ENCODE data around the gene TTC36. TPM values are rescaled to one million over a fixed set of nuclear protein-coding genes. Genes with fewer than 3 reads are reported as not detected.

The TTC36 gene
- total and polyA plus RNA-seq, 2 donors (not counting 1 experiment from before 2014, with no cell fraction given): 0.99 TPM; not detected in 1

DNA sequence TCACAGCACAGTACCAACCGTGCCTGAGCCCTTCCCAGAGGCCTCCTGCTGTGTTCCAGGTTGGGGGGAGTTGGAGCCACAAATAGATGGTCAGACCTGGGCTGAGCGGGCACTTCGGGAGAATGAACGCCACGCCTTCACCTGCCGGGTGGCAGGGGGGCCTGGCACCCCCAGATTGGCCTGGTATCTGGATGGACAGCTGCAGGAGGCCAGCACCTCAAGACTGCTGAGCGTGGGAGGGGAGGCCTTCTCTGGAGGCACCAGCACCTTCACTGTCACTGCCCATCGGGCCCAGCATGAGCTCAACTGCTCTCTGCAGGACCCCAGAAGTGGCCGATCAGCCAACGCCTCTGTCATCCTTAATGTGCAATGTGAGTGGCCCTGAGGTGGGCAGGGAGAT lies 4.8 kb downstream of the TTC36 start:
- Histone ChIP-seq H3K4me1 (ENCODE audit: control insufficient read depth, extremely low read depth, insufficient read depth, low read length) (peaks cover 3% of the 10 kb centered on the region), H3K4me2 (ENCODE audit: extremely low read depth, insufficient read depth, low read length) (no peak overlapping the region), H2AFZ (ENCODE audit: low read length) (no peak overlapping the region), H3K36me3 (ENCODE audit: control insufficient read depth, insufficient read depth, low read length) (no peaks in the 10 kb centered on the region), H4K20me1 (ENCODE audit: control insufficient read depth, extremely low read depth, insufficient read depth, low read length) (no peaks in the 10 kb centered on the region), H3K27me3 (ENCODE audit: control insufficient read depth, insufficient read depth, low read length) (no peaks in the 10 kb centered on the region), H3K9me3 (ENCODE audit: control insufficient read depth, insufficient read depth, low read depth, low read length) (no peaks in the 10 kb centered on the region), H3K79me2 (ENCODE audit: control insufficient read depth, insufficient read depth, low read length) (no peaks in the 10 kb centered on the region), H3K27ac (ENCODE audit: insufficient read depth, low read length) (no peak overlapping the region), H3K4me3 (replicated peaks in 1 of 4; ENCODE audit: control extremely low read depth in 1 of 4, insufficient read depth in 1 of 4, low read depth in 3 of 4, low read length in 4 of 4) (peak overlapping the region in 2 of 4 experiments; percentile 76 to 87), H3K9ac (ENCODE audit: insufficient read depth, low read length) (no peak overlapping the region)
- TF ChIP-seq, protein P1, sequence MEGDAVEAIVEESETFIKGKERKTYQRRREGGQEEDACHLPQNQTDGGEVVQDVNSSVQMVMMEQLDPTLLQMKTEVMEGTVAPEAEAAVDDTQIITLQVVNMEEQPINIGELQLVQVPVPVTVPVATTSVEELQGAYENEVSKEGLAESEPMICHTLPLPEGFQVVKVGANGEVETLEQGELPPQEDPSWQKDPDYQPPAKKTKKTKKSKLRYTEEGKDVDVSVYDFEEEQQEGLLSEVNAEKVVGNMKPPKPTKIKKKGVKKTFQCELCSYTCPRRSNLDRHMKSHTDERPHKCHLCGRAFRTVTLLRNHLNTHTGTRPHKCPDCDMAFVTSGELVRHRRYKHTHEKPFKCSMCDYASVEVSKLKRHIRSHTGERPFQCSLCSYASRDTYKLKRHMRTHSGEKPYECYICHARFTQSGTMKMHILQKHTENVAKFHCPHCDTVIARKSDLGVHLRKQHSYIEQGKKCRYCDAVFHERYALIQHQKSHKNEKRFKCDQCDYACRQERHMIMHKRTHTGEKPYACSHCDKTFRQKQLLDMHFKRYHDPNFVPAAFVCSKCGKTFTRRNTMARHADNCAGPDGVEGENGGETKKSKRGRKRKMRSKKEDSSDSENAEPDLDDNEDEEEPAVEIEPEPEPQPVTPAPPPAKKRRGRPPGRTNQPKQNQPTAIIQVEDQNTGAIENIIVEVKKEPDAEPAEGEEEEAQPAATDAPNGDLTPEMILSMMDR (conservative IDR thresholded peaks at IDR 0.05 in 1 of 2, IDR thresholded peaks at IDR 0.05 in 1 of 2; ENCODE audit: low read depth in 1 of 2, low read length in 2 of 2): no peak
- no peak for TF ChIP-seq EZH2 (IDR thresholded peaks at IDR 0.05; ENCODE audit: low read length, missing control alignments)
- no peak for DNase-seq (ENCODE audit: low read depth in 2 of 2)

DNA sequence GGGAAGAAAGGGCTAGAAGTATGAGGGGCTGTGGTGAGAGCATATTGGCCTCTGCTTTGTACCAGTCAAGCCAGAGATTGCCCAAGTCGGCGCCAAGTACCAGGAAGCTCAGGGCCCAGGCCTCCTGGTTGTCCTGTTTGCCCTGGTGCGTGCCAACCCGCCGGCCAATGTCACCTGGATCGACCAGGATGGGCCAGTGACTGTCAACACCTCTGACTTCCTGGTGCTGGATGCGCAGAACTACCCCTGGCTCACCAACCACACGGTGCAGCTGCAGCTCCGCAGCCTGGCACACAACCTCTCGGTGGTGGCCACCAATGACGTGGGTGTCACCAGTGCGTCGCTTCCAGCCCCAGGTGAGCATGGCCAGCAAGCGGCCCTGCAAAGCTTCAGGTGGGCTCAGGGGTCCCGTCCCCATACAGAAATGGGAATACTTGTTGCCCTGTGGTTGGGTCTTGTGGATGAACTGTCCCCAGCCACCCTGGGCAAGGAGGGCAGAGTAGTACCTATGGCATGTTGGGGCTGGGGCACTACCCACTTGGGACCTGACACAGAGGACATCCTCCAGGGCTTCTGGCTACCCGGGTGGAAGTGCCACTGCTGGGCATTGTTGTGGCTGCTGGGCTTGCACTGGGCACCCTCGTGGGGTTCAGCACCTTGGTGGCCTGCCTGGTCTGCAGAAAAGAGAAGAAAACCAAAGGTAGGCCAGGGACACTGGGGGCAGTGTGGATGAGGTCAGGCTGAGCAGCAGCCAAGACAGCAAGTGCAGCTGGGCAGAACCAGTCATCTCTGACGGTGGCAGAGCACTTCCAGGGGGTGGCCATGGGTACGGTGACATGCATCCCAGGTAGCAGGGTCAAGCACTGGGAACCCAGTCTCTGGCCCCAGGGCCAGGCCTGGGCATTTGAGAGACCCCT lies 5.8 kb downstream of the TTC36 start:
- no peak overlapping the region for H3K9ac ChIP-seq (ENCODE audit: insufficient read depth, low read length)
- H2AFZ ChIP-seq (ENCODE audit: low read length): no peak overlapping the region
- TF ChIP-seq EZH2 (IDR thresholded peaks at IDR 0.05; ENCODE audit: low read length, missing control alignments): no peak
- TF ChIP-seq, protein P1 (conservative IDR thresholded peaks at IDR 0.05 in 1 of 2, IDR thresholded peaks at IDR 0.05 in 1 of 2; ENCODE audit: low read depth in 1 of 2, low read length in 2 of 2): no peak
- no peaks in the 10 kb centered on the region for H3K27me3 ChIP-seq (ENCODE audit: control insufficient read depth, insufficient read depth, low read length)
- H3K4me3 ChIP-seq (replicated peaks in 1 of 4; ENCODE audit: control extremely low read depth in 1 of 4, insufficient read depth in 1 of 4, low read depth in 3 of 4, low read length in 4 of 4): no peak overlapping the region
- H3K9me3 ChIP-seq (ENCODE audit: control insufficient read depth, insufficient read depth, low read depth, low read length): no peaks in the 10 kb centered on the region
- no peaks in the 10 kb centered on the region for H3K79me2 ChIP-seq (ENCODE audit: control insufficient read depth, insufficient read depth, low read length)
- no peaks in the 10 kb centered on the region for H4K20me1 ChIP-seq (ENCODE audit: control insufficient read depth, extremely low read depth, insufficient read depth, low read length)
- peaks cover 3% of the 10 kb centered on the region for H3K4me1 ChIP-seq (ENCODE audit: control insufficient read depth, extremely low read depth, insufficient read depth, low read length)
- DNase-seq (ENCODE audit: low read depth in 2 of 2): no peak
- no peak overlapping the region for H3K4me2 ChIP-seq (ENCODE audit: extremely low read depth, insufficient read depth, low read length)
- no peak overlapping the region for H3K27ac ChIP-seq (ENCODE audit: insufficient read depth, low read length)
- no peaks in the 10 kb centered on the region for H3K36me3 ChIP-seq (ENCODE audit: control insufficient read depth, insufficient read depth, low read length)

DNA sequence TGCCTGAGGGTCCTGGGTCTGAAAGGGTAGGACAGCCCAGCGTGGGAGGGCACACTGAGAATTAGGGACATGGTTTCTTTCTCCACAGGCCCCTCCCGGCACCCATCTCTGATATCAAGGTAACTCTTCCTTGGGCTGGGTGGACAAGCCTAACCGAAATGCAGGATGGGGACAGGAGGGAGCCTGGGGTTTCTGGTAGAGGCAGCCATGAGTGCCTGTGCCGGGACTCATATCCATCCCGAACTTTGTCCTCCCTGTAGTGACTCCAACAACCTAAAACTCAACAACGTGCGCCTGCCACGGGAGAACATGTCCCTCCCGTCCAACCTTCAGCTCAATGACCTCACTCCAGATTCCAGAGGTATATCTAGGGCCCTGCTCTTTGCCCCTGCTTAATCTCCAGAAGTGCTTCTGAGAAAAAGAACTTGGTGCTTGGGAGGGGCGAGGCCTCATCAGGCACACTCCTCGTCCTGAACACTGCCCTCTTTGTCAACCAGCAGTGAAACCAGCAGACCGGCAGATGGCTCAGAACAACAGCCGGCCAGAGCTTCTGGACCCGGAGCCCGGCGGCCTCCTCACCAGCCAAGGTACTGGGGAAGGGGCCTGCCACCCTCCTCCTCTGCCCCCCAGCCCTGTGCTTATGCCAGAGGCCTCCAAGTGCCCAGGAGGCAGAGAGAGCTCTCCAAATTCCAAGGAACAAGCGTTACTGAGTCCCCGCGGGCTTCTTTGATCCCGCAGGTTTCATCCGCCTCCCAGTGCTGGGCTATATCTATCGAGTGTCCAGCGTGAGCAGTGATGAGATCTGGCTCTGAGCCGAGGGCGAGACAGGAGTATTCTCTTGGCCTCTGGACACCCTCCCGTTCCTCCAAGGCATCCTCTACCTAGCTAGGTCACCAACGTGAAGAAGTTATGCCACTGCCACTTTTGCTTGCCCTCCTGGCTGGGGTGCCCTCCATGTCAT lies 6.8 kb downstream of the TTC36 start:
- H3K79me2 ChIP-seq (ENCODE audit: control insufficient read depth, insufficient read depth, low read length): no peaks in the 10 kb centered on the region
- TF ChIP-seq, protein P1 (conservative IDR thresholded peaks at IDR 0.05 in 1 of 2, IDR thresholded peaks at IDR 0.05 in 1 of 2; ENCODE audit: low read depth in 1 of 2, low read length in 2 of 2): no peak
- no peak for TF ChIP-seq EZH2 (IDR thresholded peaks at IDR 0.05; ENCODE audit: low read length, missing control alignments)
- no peaks in the 10 kb centered on the region for H3K9me3 ChIP-seq (ENCODE audit: control insufficient read depth, insufficient read depth, low read depth, low read length)
- H3K27me3 ChIP-seq (ENCODE audit: control insufficient read depth, insufficient read depth, low read length): no peaks in the 10 kb centered on the region
- H3K36me3 ChIP-seq (ENCODE audit: control insufficient read depth, insufficient read depth, low read length): no peaks in the 10 kb centered on the region
- no peak for DNase-seq (ENCODE audit: low read depth in 2 of 2)
- H3K27ac ChIP-seq (ENCODE audit: insufficient read depth, low read length): no peak overlapping the region
- no peak overlapping the region for H3K9ac ChIP-seq (ENCODE audit: insufficient read depth, low read length)
- H3K4me2 ChIP-seq (ENCODE audit: extremely low read depth, insufficient read depth, low read length): no peak overlapping the region
- peaks cover 3% of the 10 kb centered on the region for H3K4me1 ChIP-seq (ENCODE audit: control insufficient read depth, extremely low read depth, insufficient read depth, low read length)
- H2AFZ ChIP-seq (ENCODE audit: low read length): no peak overlapping the region
- H4K20me1 ChIP-seq (ENCODE audit: control insufficient read depth, extremely low read depth, insufficient read depth, low read length): no peaks in the 10 kb centered on the region
- H3K4me3 ChIP-seq (replicated peaks in 1 of 4; ENCODE audit: control extremely low read depth in 1 of 4, insufficient read depth in 1 of 4, low read depth in 3 of 4, low read length in 4 of 4): no peak overlapping the region

All from fibroblast of lung (primary cell).